Neural crest cell (in vitro differentiated cells): Measurements from ENCODE around the gene RNPEPL1. TPM values are rescaled to one million over a fixed set of nuclear protein-coding genes. Genes with fewer than 3 reads are reported as not detected.

Source experiments
- DNase-seq: peaks from one replicate; pipeline ENCODE4 v3.0.0; 2021; ENCODE audit warnings: low read depth, mixed read lengths, low spot score
- H3K27ac Mint-ChIP-seq: one replicate; pipeline ENCODE4 v1.8.0; 2021; ENCODE audit warnings: mild to moderate bottlenecking, mixed read lengths; ENCODE audit not compliant: unreplicated experiment
- H3K27me3 Mint-ChIP-seq: 2 replicates; pipeline ENCODE4 v1.8.0; 2021; ENCODE audit warnings: low read depth, mild to moderate bottlenecking, mixed read lengths
- H3K36me3 Mint-ChIP-seq: 2 replicates; pipeline ENCODE4 v1.8.0; 2021; ENCODE audit warnings: low read depth, mild to moderate bottlenecking, mixed read lengths
- H3K4me1 Mint-ChIP-seq: 2 replicates; pipeline ENCODE4 v1.8.0; 2021; ENCODE audit warnings: mixed read lengths
- H3K4me3 Mint-ChIP-seq: one replicate; pipeline ENCODE4 v1.8.0; 2021; ENCODE audit warnings: mild to moderate bottlenecking, mixed read lengths
- H3K9me3 Mint-ChIP-seq: 2 replicates; pipeline ENCODE4 v1.8.0; 2021; ENCODE audit warnings: mixed read lengths
- total RNA-seq: library from RNA; stranded (reverse); gene quantifications from 2 replicates; pipeline ENCODE4 v1.2.1, GENCODE V29; 2021
- TF ChIP-seq, protein P1 (sequence below): fragments of 200-600 bp; sonication (generic); conservative IDR thresholded peaks from 2 replicates; pipeline ENCODE4 v1.5.0; 2021; ENCODE audit warnings: antibody characterized with exemption, mild to moderate bottlenecking

RNPEPL1 gene
- total RNA-seq, 1 donor from 2014 or later = 36.1 TPM

DNA sequence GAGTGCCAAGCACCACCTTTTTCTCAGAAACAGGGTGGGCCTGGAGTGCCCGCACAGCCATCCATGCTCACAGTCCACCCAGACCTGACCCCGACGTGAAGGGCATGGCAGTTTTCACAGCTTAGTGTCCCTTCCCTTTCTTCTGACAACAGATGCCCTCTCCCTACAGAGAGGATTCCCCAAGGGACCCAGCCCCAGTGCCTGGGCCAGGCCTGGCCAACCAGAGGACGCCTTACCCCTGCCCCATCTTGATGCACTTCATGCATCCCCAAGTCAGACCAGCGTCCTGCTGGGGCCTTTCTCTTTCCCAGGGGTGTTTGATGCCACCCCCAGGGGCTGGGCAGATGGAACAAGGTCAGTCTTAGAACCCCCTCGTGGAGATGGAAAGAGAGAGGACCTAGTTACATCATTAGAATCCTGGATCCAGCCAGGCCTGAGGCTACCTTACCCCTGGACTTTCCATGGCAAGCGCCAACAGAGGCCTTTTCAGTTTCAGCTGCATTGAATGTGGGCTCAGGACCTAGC, 14.3 kb upstream of the RNPEPL1 start:
- H3K27ac Mint-ChIP-seq = no peak overlapping the region
- peaks cover 8% of the 10 kb centered on the region for H3K9me3 Mint-ChIP-seq
- no peaks in the 10 kb centered on the region for H3K27me3 Mint-ChIP-seq
- H3K4me1 Mint-ChIP-seq = peaks cover 10% of the 10 kb centered on the region
- H3K4me3 Mint-ChIP-seq = no peak overlapping the region
- DNase-seq = no peak
- TF ChIP-seq, protein P1, sequence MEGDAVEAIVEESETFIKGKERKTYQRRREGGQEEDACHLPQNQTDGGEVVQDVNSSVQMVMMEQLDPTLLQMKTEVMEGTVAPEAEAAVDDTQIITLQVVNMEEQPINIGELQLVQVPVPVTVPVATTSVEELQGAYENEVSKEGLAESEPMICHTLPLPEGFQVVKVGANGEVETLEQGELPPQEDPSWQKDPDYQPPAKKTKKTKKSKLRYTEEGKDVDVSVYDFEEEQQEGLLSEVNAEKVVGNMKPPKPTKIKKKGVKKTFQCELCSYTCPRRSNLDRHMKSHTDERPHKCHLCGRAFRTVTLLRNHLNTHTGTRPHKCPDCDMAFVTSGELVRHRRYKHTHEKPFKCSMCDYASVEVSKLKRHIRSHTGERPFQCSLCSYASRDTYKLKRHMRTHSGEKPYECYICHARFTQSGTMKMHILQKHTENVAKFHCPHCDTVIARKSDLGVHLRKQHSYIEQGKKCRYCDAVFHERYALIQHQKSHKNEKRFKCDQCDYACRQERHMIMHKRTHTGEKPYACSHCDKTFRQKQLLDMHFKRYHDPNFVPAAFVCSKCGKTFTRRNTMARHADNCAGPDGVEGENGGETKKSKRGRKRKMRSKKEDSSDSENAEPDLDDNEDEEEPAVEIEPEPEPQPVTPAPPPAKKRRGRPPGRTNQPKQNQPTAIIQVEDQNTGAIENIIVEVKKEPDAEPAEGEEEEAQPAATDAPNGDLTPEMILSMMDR = no peak
- peaks cover 22% of the 10 kb centered on the region for H3K36me3 Mint-ChIP-seq

DNA sequence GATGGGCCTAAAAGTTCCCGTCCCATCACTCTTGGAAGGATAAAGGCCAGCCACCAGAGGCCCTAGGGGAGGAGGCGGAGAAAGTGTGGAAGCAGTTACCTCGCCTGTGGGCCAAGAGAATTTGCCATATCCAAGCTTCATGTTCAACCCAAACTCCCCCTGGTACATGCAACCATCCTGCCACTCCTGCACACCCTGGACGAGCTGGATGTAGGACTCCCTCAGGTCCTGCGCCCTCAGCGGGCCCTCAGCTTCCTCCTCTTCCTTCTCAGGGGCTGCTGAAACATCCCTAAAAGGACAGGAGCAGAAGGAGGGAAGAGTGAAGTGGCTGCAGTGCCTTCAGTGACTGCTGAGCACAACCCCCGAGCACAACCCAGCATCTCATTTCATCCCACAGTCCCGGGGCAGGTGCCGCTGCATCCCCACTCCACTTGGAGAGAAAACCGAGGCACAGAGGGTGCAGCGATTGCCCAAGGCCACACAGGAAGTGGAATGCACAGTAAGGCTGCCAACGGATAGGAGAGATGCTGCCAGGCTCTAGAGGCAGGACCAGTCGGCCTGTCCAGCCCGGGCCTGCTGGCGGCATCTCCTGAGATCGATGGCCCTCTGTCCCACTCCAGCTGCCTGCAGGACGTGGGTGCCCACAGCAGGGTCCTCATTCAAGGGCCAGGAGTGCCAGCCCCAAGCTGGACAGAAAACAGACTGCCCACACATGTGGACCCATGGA, 13.4 kb upstream of the RNPEPL1 start:
- H3K9me3 Mint-ChIP-seq = peaks cover 8% of the 10 kb centered on the region
- H3K27me3 Mint-ChIP-seq = no peaks in the 10 kb centered on the region
- peaks cover 20% of the 10 kb centered on the region for H3K4me1 Mint-ChIP-seq
- DNase-seq = no peak
- H3K4me3 Mint-ChIP-seq = no peak overlapping the region
- TF ChIP-seq, protein P1 = no peak
- H3K27ac Mint-ChIP-seq = no peak overlapping the region
- H3K36me3 Mint-ChIP-seq = peaks cover 21% of the 10 kb centered on the region

DNA sequence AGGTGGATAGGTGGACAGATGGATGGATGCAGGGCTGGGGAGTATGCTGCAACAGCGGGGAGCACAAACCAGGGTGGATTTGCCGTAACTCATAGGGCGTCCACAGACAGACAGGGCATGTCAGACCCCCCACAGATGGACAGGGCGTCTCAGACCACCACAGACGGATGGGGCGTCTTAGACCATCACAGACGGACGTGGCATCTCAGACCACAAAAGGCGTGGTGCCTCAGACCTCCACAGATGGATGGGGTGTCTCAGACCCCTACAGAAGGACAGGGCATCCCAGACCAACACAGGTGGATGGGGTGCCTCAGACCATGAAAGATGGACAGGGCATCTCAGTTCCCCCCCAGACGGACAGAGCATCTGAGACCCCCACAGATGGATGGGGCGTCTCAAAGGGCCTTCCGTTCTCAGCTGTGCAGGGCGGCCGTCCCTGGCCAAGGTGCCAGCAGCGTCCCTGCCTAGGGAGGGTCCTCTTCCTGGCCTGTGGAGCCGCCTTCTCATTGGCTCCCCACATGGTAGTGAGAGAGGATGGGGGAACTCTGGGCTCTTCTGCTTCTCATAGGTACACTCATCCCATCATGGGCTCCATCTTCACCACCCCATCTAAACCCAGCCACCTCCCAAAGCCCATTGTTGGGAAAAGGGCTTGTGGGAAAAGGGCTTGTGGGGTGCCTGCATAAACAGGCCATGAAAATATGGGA, 12.6 kb upstream of the RNPEPL1 start:
- Mint-ChIP-seq H3K27ac (no peak overlapping the region), H3K4me3 (no peak overlapping the region), H3K4me1 (peaks cover 22% of the 10 kb centered on the region), H3K9me3 (peaks cover 7% of the 10 kb centered on the region), H3K36me3 (peaks cover 18% of the 10 kb centered on the region), H3K27me3 (no peaks in the 10 kb centered on the region)
- TF ChIP-seq, protein P1 = no peak
- DNase-seq = no peak

DNA sequence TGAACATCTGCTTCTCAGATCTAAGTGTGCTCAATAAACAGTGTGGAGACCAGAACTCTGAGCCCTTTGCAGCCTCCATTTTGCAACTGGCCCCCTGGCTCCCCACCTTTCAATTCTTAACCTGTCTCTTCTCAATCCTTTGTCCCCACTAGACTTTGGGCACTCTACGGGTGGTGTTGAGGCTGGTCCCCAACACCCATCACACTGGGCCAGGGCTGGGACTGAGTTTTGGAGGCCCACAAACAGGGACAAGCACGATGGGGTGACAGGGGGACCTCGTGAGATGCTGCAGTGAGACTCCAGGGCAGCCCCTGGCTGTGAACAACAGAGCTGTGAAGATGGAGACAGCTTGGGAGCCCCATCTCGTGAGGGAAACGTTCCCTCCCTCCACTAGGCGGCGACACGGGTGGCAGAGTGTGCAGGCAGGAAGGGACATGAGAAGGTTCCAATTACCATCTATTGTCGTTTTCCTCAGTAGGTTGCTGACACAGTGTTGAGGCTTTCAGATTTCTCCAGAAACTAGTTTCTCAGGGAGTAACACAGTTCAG, 11.7 kb upstream of the RNPEPL1 start:
- Mint-ChIP-seq H3K36me3 (peaks cover 9% of the 10 kb centered on the region), H3K4me3 (peak overlapping the region; percentile 70), H3K4me1 (peaks cover 29% of the 10 kb centered on the region), H3K27me3 (no peaks in the 10 kb centered on the region), H3K9me3 (peaks cover 2% of the 10 kb centered on the region), H3K27ac (no peak overlapping the region)
- TF ChIP-seq, protein P1 = peak; percentile 57
- DNase-seq = no peak

DNA sequence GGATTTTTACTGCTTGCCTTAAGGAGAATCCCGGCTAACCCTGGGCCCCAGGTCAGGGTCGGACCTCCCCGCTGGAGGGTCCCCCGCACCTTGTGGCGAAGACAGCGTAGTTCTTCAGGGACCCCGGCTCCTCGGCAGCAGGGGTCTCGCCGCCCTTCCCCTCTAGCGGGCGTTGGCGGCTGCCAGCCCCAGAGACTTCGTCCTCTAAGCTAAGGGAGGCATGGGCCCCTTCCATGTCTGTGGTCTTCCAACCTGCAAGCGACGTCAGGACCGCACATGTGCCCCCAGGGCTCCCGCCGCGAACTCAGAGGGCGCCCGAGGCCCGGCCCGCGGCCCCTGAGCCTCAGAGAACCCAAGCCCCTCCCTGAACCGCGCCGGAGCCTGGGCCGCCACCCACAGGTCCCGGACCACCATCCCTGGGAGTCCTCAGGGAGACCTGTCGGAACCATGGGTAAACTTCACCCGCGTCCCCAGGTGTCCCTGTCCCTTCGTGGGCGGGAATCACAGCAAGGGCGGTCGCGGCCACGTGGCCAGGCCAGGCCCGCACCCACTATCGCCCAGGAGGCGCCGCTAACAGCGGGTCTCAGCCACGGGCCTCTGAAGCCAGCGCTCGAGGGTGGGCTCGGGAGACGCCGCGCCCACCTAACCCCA, 11.1 kb upstream of the RNPEPL1 start:
- no peak for DNase-seq
- Mint-ChIP-seq H3K9me3 (no peaks in the 10 kb centered on the region), H3K36me3 (peaks cover 3% of the 10 kb centered on the region), H3K27me3 (no peaks in the 10 kb centered on the region), H3K4me3 (peak overlapping the region; percentile 70), H3K27ac (no peak overlapping the region), H3K4me1 (peaks cover 32% of the 10 kb centered on the region)
- TF ChIP-seq, protein P1 = no peak
